Measurements from ENCODE around the gene PLXNA4.

PLXNA4 gene

DNA sequence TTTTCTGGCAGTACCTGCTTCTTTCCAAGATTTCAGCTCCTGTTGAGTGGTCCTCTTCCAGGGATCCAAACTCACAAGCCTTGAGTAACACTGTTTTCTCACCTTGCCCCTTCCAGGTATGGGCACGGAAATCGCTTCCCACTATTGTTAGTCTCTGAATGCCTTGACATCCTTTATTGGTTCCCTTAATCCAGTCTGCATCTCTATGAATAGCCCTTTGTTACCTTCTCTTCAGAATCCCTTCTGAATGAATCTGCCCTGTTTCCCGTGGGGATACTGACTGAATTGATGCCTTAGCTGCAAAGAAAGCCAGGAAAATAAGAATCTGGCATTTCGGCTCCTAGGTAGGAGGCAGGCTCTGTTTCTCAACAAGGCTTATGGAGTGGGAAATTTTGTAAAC is 467.7 kb downstream of the PLXNA4 start:
- TF ChIP-seq FOXP2 (optimal IDR thresholded peaks at IDR 0.05; ENCODE audit: borderline replicate concordance, extremely low read depth, extremely low read length, insufficient read depth) (no peak), SIN3A (IDR thresholded peaks at IDR 0.05; ENCODE audit: borderline replicate concordance, insufficient read depth, low read length) (no peak), POLR2AphosphoS5 (IDR thresholded peaks at IDR 0.05; ENCODE audit: low read depth, low read length) (no peak), TAF1 (IDR thresholded peaks at IDR 0.05; ENCODE audit: borderline replicate concordance, insufficient read depth, low read length) (no peak)
- TF ChIP-seq, protein P1, sequence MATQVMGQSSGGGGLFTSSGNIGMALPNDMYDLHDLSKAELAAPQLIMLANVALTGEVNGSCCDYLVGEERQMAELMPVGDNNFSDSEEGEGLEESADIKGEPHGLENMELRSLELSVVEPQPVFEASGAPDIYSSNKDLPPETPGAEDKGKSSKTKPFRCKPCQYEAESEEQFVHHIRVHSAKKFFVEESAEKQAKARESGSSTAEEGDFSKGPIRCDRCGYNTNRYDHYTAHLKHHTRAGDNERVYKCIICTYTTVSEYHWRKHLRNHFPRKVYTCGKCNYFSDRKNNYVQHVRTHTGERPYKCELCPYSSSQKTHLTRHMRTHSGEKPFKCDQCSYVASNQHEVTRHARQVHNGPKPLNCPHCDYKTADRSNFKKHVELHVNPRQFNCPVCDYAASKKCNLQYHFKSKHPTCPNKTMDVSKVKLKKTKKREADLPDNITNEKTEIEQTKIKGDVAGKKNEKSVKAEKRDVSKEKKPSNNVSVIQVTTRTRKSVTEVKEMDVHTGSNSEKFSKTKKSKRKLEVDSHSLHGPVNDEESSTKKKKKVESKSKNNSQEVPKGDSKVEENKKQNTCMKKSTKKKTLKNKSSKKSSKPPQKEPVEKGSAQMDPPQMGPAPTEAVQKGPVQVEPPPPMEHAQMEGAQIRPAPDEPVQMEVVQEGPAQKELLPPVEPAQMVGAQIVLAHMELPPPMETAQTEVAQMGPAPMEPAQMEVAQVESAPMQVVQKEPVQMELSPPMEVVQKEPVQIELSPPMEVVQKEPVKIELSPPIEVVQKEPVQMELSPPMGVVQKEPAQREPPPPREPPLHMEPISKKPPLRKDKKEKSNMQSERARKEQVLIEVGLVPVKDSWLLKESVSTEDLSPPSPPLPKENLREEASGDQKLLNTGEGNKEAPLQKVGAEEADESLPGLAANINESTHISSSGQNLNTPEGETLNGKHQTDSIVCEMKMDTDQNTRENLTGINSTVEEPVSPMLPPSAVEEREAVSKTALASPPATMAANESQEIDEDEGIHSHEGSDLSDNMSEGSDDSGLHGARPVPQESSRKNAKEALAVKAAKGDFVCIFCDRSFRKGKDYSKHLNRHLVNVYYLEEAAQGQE (IDR thresholded peaks at IDR 0.05; ENCODE audit: insufficient read depth in 1 of 2, low read depth in 2 of 2, low read length in 2 of 2), result no peak

DNA sequence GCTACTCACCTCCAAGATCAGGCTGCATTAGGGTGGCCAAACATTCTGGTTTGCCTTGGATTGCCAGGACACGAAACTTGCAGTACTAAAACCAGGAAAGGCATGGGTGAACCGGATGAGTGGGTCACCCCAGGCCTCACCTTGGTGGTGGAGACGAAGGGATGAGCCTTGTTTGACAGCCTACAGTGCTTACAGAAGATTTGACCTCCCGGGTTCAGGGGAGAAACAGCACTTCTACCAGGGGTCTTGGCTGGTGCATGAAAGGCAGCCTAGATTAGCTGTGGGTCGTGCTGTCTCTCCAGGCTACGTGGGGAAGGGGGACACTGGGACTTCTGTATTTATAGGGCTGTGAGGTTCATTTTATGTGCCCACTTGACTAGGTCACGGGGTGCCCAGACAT is 469.8 kb downstream of the PLXNA4 start:
- no peak for TF ChIP-seq TAF1 (IDR thresholded peaks at IDR 0.05; ENCODE audit: borderline replicate concordance, insufficient read depth, low read length)
- TF ChIP-seq POLR2AphosphoS5 (IDR thresholded peaks at IDR 0.05; ENCODE audit: low read depth, low read length), result no peak
- no peak for TF ChIP-seq SIN3A (IDR thresholded peaks at IDR 0.05; ENCODE audit: borderline replicate concordance, insufficient read depth, low read length)
- TF ChIP-seq, protein P1 (IDR thresholded peaks at IDR 0.05; ENCODE audit: insufficient read depth in 1 of 2, low read depth in 2 of 2, low read length in 2 of 2), result no peak
- TF ChIP-seq FOXP2 (optimal IDR thresholded peaks at IDR 0.05; ENCODE audit: borderline replicate concordance, extremely low read depth, extremely low read length, insufficient read depth), result no peak

DNA sequence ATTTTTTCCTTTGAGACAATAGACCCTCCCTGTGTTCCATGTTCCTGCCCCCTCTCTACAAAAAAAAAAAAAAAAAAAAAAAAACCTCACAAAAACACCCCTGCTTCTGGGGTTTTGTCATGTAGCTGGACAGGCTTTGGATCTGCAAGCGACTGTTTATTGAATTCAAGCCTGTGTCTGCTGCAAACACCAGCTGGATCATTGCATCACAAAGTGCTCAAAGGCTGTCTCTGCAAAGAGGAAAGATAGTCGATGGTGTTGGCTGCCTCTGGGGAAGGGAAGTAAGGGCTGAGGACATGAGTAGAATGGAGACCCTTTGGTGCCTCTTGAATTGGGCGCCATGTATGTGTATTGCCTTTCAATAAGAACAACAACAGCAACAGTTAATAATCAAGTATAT is 471.2 kb downstream of the PLXNA4 start:
- TF ChIP-seq FOXP2 (optimal IDR thresholded peaks at IDR 0.05; ENCODE audit: borderline replicate concordance, extremely low read depth, extremely low read length, insufficient read depth) (no peak), SIN3A (IDR thresholded peaks at IDR 0.05; ENCODE audit: borderline replicate concordance, insufficient read depth, low read length) (no peak), POLR2AphosphoS5 (IDR thresholded peaks at IDR 0.05; ENCODE audit: low read depth, low read length) (no peak)
- TF ChIP-seq, protein P1 (IDR thresholded peaks at IDR 0.05; ENCODE audit: insufficient read depth in 1 of 2, low read depth in 2 of 2, low read length in 2 of 2), result no peak

DNA sequence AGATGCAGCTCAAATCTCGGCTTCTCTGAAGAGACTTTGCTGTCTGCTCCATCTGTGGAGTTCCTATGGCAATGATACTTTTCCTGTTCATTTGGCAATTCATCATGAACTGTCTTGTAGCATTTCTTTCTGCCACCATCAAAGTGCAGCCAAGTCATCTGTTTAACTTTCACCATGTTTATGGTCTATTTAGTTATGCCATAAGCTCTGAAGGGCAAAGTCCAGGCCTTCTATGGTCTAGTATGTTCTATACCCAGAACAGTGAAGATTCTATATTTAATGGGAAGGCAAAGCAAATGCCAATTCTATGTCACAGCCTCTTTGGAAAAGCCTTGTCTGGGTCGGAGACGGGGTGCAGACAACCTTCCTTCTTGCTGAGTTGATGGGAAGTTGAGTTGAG is 472.6 kb downstream of the PLXNA4 start:
- TF ChIP-seq, protein P1 (IDR thresholded peaks at IDR 0.05; ENCODE audit: insufficient read depth in 1 of 2, low read depth in 2 of 2, low read length in 2 of 2), result no peak
- no peak for TF ChIP-seq FOXP2 (optimal IDR thresholded peaks at IDR 0.05; ENCODE audit: borderline replicate concordance, extremely low read depth, extremely low read length, insufficient read depth)
- no peak for TF ChIP-seq SIN3A (IDR thresholded peaks at IDR 0.05; ENCODE audit: borderline replicate concordance, insufficient read depth, low read length)
- TF ChIP-seq TAF1 (IDR thresholded peaks at IDR 0.05; ENCODE audit: borderline replicate concordance, insufficient read depth, low read length), result no peak
- TF ChIP-seq POLR2AphosphoS5 (IDR thresholded peaks at IDR 0.05; ENCODE audit: low read depth, low read length), result no peak

DNA sequence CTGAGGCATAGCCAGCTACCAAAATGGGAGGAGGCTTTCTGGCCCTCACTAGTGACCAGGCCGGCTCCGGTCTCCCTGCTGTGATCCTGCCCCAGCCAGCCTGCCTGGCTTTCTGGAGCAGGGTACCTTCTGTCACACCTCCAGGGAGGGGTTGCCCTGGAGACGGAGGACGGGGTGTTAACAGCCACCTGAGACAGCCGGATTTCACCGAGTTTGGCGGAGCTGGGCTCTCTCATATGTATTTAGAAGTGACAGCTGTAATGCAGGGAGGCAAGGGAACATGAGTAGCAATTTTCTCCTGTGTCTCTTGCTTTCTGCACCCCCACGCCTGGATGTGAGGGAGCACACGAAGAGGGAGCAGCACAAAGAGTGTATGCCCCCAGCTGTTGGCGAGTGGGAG is 473.3 kb downstream of the PLXNA4 start:
- TF ChIP-seq FOXP2 (optimal IDR thresholded peaks at IDR 0.05; ENCODE audit: borderline replicate concordance, extremely low read depth, extremely low read length, insufficient read depth), result no peak
- no peak for TF ChIP-seq POLR2AphosphoS5 (IDR thresholded peaks at IDR 0.05; ENCODE audit: low read depth, low read length)
- TF ChIP-seq SIN3A (IDR thresholded peaks at IDR 0.05; ENCODE audit: borderline replicate concordance, insufficient read depth, low read length), result no peak
- TF ChIP-seq, protein P1 (IDR thresholded peaks at IDR 0.05; ENCODE audit: insufficient read depth in 1 of 2, low read depth in 2 of 2, low read length in 2 of 2), result no peak
- TF ChIP-seq TAF1 (IDR thresholded peaks at IDR 0.05; ENCODE audit: borderline replicate concordance, insufficient read depth, low read length), result no peak
